HG02610 (cell line): ENCODE data around the gene ARPIN.
"Not testable (repeated sequence)": the region's sequence is repeated elsewhere in the genome, so short reads cannot be mapped to it uniquely, and the experiment has no call there.

Experiments used
- ATAC-seq: cut with Tn5 transposase; IDR thresholded peaks from one replicate; pipeline ENCODE4 v1.9.1; 2021; ENCODE audit warnings: mild to moderate bottlenecking, moderate library complexity; ENCODE audit not compliant: unreplicated experiment

The ARPIN gene

GRCh38 chr15:89910891-89911626, 1.7 kb downstream of the ARPIN start:
- ATAC-seq: no peak

DNA sequence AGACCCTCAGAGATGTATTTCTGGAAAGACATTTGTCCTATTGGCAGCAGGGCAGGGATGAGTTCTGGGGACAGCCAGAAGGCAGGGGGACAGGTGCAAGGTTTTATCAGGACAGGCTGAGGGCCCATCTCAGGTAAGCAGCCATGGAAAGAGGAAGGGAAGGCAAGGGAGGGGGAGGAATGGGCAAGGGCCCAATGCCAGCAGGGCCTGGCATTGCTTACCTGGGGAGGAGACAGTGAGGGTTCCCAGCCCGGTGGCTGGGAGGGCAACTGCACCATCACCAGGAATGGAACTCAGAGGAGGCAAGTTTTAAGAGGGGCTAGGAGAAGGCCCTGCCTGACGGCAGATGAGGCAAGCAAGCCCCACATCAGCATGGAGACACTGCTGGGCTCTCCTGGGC, 3.1 kb downstream of the ARPIN start:
- no peak for ATAC-seq

DNA sequence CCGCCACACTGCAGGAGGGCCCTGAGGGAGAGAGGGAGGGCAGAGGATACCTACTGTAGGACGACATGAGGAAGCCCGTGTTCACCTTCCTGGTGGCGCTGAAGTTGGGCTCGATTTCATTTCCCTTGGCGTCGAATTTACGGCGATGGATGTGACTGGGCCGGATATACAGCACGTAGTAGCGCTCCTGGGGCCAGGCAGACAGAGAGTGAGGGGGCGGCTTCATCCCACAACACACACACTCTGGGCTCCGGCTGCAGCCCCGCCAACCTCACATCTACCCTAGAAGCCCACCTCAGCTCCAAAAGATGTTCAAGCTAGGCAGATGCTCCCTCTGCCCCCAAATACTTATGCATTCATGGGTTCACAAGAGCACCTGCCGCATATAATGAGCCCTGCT, 4.5 kb downstream of the ARPIN start:
- ATAC-seq: no peak

- no peak for ATAC-seq
These were observed 5.5 kb downstream of the ARPIN start for GRCh38 chr15:89907289-89907688.

DNA sequence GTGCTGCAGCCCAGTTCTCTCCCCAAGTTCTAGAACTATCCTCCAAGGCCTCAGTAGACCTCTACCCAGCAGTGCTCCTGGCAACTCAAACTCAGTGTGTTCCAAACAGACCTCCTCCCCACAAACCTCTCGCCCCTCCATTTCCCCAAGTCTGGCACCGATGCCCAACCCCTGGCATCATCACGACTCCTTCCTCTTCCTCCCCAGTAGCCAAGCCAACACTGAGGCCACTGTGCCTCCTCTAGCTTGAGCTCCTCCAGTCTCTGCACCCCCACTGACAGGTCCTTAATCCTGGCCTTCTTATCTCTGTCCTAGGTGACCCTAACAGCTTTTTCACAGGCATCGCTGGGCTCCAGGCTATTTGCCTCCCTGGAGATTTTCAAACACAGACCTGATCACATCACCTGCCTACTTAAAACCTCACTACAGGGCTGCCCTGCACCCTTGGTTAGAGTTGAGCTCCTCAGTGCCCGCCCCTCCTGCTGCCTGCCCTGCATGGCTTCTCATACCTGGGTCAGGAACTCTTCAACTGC, 6.8 kb downstream of the ARPIN start:
- ATAC-seq: no peak

GRCh38 chr15:89904519-89904918, 8.2 kb downstream of the ARPIN start:
- ATAC-seq: no peak

- ATAC-seq: no peak
These were observed 9.0 kb downstream of the ARPIN start for GRCh38 chr15:89903858-89904130.

GRCh38 chr15:89903015-89903857, 9.5 kb downstream of the ARPIN start:
- ATAC-seq: no peak

- ATAC-seq: no peak
These were observed 11.9 kb downstream of the ARPIN start for GRCh38 chr15:89900849-89901248.

GRCh38 chr15:89899951-89900567, 12.7 kb downstream of the ARPIN start:
- ATAC-seq: no peak

GRCh38 chr15:89899295-89899945, 13.3 kb downstream of the ARPIN start:
- ATAC-seq: no peak

DNA sequence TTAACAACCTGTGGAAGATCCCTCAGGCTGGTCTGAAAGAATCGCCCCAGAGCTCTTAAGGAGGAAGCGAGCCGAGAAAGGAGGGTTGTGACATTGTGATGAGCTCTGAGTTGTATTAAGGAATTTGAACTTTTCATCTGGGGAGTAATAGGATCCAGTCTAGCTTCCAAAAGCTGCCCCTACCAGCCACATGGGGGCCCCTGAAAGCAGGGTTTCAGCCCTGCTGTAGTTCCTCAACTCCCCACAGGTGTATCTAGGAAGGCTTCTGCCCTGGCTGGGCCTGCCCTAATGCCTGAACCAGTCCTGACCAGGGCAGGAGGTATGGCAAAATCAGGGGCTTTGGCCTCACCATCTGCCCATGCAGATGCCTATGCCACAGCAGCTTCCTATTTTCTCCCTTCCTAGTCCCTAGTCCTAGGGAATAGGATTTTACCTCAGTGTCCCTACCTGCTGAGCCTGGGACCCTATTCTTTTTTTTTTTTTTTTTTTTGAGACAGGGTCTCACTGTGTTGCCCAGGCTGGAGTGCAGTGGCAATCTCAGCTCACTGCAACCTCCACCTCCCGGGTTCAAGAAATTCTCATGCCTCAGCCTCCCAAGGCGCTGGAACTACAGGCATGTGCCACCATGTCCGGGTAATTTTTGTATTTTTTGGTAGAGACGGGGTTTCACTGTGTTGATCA, 14.0 kb downstream of the ARPIN start:
- no peak for ATAC-seq

GRCh38 chr15:89898146-89898545, 14.6 kb downstream of the ARPIN start:
- no peak for ATAC-seq

- peak; percentile 90 for ATAC-seq
These were observed 18.9 kb downstream of the ARPIN start, which contains the start of gene AP3S2 for GRCh38 chr15:89893696-89894447. Gene AP3S2 (minus strand): TSS chr15:89893994. CDS start chr15:89893949, 45 bp downstream.

DNA sequence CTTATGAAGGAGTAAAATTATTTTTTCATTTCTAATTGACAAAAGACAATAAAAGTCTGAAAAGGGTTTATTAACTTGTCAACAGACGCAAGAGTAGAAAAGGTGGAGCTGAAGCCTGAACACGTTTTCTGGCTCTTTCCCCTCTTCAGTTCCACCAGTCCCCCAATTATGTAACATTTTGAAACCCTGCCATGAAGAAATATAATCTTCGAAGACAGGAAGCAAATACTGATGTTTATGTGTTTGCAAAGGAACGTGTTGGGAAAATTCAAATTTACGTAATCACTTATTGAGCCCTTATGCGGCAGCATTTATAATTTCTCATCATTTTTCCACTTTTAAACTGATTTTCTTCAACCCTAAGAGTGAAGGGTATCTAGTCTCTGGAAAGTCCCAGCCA, 19.7 kb downstream of the ARPIN start:
- ATAC-seq: no peak

GRCh38 chr15:89888214-89888804, 24.4 kb downstream of the ARPIN start:
- ATAC-seq: no peak

DNA sequence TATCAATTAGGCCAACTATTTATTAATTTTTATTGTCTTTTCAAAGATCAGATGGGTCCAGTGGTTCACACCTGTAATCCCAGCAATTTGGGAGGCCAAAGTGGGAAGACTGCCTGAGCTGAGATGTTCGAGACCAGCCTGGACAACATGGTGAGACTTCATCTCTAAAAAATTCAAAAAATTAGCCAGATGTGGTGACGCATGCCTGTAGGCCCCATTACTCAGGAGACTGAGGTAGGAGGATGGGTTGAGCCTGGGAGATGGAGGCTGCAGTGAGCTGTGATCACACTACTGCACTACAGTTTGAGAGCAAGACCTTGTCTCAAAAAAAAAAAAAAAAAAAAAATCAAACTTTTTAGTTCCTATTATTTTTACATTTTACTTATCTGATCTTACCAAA, 27.1 kb downstream of the ARPIN start:
- ATAC-seq: no peak

DNA sequence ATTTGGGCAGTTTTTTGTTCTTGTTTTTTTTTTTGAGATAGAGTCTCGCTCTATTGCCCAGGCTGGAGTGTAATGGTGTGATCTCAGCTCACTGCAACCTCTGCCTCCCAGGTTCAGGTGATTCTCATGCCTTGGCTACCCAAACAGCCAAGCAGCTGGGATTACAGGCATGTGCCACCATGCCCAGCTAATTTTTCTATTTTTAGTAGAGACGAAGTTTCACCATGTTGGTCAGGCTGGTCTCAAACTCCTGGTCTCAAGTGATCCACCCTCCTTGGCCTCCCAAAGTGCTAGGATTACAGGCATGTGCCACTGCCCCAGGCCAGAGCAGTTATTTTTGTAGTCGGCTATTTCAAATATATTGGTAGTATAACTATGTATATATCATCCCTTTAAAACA, 27.6 kb downstream of the ARPIN start:
- ATAC-seq: not testable (repeated sequence)

DNA sequence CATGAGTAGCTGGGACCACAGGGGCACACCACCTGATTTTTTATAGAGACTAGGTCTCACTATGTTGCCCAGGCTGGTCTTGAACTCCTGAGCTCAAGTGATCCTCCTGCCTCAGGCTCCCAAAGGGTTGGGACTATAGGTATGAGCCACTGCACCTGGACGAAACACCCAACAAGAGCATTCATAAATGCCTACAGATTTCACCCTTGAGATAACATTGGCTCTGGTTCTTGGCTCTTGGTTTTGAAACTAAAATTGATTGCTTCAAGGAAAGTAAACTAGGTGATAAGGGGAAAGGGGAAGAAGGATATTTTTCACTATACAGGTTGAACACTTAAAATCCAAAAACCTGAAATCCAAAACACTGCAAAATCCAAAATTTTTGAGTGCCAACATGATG, 29.2 kb downstream of the ARPIN start:
- ATAC-seq: no peak

GRCh38 chr15:89880727-89881126, 32.0 kb downstream of the ARPIN start:
- ATAC-seq: no peak
